Bone marrow (tissue), 2 donors: ENCODE data around the gene R3HDM2.

ENCODE experiments used
- DNase-seq, 2 donors: peaks; one replicate each; lab custom pipeline; 2025; lab: John Stamatoyannopoulos, UW

The R3HDM2 gene

GRCh38 chr12:57229046-57229633 lies 201.7 kb downstream of the R3HDM2 start:
- no peak for DNase-seq

DNA sequence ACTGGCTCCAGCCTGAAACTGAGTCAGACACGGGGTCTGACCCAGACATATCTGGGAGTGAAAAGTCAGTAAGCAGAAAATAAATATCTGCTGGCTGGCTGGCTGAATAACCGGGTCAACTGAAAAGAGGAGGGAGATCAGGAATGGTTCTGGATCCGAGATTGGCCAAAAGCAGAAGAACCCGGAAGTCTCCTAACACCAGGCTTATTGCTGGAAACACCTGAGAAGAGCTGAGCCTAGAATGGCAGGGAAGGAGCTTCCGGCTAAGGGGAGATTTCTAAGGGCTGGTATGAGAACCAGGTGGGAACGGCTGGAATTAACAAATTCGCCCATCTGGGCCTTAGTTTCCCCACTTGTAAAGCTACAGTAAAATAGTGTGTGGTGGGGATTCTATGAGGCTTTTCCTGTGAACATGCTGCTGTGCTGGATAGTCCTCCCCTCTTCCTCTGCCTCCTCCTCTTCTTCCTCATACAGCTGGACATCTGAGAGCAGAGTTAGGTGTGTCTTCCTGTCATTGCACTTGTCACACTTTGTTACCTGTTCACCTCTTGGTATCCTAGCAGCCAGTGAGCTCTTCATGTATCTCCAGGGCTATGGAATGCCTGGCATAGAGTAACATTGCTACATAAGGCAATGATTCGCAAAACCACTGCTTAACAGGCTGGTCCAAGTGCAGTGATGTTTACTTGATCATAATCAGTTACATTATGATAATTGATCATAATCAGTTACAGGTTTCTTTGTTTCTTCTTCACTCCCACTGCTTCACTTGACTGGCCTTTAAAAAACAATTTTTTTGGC lies 203.3 kb downstream of the R3HDM2 start:
- no peak for DNase-seq

GRCh38 chr12:57226588-57227314 lies 204.1 kb downstream of the R3HDM2 start:
- no peak for DNase-seq

DNA sequence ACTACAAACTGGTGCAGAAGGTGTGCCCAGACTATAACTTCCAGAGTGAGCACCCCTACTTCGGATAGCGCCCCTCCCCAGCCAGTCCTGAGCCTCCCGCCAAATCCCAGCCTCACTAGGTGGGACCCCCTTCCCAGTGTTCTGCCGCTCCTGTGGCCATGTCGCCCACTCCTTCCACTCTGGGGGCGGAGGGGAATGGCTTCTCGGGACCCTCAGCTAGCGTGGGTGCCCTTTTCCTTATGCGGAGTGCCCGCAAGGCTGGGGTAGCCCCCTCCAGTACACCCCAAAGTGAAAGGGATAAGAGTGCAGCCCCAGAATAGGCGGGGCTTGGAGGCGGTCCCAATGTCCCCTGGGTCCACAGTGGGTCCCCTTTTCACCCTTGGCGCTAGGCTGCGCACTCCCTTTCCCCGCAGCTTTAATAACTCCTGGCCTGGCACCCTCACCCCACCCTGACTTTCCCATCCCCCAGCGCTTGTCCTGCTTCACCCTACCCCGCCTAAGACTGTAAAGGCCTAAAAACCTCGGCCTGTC lies 205.1 kb downstream of the R3HDM2 start:
- DNase-seq, result no peak

- DNase-seq, result peak in 1 of 2 donors; percentile 33
These were observed 205.7 kb downstream of the R3HDM2 start for GRCh38 chr12:57224973-57225679.

- no peak for DNase-seq
These were observed 206.4 kb downstream of the R3HDM2 start for GRCh38 chr12:57224278-57224972.

DNA sequence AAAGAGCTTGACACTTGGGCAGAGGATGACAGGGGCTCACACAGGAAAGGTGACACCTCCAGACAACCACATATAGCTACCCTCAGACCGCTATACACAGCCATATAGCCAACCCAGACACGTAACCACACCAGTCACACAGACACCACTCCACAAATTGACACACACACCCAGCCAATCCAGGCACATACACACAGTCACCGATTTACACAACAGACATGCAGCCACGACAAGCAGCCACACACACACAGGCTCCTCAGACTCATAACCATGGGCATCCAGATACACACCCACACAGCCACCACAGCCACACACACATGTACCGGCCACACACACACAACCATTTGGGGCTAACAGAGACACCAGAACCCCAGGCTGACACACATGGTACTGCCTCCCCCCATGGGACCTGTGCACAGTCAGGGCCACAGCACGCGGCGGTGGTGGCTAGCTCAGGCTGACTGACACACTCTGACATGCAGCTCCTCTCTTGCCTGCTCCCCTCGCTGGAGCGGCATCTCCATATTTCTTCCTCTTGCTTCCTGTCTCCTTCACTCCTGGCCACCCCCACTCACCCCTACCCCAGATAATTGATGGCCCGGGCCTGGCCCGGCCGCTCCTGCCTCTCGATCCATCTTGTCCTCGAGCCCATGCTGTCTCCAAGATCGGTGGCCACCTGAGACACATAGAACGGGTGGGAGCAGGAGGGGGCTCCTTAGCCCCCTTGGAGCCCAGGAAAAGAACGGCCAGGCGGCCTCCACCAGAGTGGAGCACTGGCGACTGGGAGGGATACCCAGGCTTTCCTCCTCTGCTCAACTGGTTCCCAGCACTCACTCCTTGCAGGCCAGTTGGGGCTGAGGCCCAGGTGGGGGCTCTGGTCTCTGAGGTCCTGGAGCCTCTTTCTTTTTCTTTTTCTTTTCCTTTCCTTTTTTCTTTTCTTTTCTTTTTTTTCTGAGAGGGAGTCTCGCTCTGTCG lies 207.4 kb downstream of the R3HDM2 start:
- no peak for DNase-seq

DNA sequence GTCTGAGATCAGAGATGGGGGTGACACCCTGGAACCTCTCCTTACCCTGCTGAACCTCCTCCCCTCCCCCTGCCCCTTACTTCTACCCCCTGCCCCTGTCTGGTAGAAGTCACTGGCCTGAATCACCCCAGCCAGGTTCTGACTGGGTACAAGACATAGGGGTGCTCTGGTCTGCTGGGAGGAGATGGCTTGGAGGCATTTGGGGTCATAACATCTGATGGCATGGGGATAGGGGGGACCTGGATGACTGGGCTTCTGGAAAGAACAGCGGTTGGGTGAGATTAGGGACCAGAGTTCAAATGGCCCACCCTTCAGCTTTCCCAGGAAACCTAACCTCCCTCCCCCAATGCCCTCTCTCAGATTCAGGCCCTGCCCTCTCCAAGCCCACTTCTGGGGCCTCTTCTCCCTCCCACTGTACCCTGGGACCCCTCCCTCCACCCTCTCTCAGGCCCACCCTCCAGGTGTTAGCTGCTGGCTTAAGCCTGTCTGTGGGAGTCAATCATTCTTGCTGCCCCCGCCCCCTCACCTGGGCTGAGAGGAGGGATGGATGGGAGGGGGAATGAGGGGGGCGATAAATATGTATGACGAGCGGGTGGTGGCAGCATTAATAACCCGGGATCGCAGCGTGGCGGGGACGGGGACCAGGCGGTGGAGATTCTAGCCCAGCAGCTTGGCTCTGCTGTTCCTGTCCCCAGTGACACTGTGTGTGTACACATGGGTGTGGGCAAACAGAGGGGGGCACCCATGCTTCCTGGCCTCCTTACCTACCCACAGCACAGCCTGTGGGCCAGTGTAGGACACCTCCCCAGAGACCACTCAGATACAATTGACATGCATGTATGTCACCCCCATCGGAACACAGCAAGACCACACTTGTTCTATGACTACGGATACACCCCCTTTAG lies 208.3 kb downstream of the R3HDM2 start:
- DNase-seq, result no peak

DNA sequence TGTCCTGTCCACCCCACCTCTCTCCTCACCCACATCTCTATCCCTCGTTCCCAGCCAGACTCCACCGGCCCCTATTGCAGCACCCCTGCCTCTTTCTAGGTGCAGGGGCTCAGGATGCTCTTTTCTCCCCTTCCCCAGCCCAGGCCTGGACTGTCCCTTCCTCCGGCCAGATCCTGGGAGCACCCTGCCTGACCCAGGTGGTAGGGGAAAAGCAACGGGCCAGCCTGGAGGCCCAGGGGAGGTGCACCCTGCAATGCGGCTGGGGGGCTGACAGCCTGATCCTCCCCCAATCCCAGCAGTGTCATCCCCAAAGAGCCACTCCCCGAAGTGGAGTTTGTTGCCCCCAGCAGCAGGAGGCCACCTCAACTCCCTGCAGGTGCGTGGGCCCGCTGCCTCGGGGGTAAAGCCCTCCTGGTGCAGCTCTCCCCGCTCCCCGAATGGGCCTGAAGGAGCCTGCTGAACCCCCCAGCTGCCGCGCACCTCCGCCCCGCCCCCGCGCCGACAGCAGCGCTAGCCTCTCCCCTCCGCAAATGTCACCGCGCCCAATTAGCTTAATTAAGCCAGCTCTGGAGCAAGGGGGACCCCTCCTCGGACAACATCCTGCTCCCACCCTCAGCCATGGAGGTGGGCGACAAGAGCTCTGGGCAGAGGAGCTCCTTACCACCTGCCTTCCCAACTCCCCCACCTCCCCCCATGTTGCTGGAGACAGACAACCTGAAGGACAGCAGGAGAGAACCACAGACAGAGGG lies 209.5 kb downstream of the R3HDM2 start:
- DNase-seq, result no peak

DNA sequence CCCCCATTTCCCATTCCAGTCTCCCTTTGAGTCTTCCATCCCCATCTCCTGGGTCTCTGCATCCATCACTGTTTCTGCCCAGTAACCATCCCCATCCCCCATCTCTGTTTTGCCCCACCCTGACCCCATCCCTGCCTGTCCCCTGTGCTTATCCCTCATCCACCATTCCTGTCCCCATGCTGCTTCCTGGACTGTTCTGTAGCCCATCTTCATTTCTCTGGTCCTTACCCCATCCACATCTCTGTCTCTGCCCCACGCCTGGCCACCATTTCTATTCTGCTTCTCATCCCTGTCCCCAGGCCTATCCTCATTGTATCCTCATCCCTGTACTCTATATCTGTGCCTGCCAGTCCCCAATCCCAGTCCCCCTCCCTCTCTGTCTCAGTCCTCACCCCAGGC lies 210.1 kb downstream of the R3HDM2 start:
- DNase-seq, result no peak

GRCh38 chr12:57219993-57220754 lies 210.7 kb downstream of the R3HDM2 start:
- DNase-seq, result no peak

DNA sequence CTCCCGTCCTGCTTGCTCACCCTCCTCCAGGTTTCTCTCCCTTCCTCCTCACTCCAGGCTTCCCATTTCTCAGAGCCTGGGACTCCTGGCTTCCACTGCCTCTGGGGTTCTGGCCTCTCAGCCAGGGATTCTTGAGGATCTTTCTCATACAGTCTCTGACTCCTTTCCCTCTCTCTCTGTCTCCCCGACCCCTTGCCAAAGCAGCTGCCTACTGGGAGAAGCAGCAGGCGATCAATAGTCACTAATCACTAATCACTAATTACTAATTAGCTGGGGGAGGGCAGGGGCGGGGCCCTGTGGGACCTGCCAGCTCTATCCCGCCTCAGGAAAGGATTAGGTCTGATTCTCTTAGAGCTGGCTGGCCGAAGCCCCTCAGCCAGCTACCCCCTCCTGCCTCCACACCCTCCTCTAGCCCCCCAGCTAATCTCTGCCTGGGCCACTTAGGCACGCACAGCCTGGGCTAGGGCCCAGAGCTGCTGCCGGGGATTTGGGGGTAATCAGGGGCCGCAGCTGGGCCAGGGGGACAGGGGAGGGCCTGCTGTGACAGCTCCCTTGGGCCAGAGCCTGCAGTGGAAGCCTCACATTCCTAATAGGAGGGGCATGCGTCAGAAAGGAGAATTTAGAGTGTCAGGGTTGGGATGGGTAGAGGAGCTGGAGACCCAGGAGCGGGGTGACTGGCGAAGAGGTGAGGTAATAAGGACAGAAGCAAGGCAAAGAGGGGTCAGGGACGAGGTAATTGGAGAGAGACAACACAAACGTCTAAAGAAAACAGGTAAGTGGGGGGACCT lies 211.4 kb downstream of the R3HDM2 start:
- no peak for DNase-seq

GRCh38 chr12:57218030-57218853 lies 212.6 kb downstream of the R3HDM2 start:
- DNase-seq, result no peak

GRCh38 chr12:57216921-57217879 lies 213.6 kb downstream of the R3HDM2 start:
- no peak for DNase-seq
